PC-9 (cell line): ENCODE results near the gene COL23A1. TPM values are rescaled to one million over a fixed set of nuclear protein-coding genes. Genes with fewer than 3 reads are reported as not detected.

Experiments
- BruUV-seq: library from RNA; stranded (reverse); fragments of 400-500 nt; replicated peaks from 2 replicates; lab custom pipeline; 2021; lab: Mats Ljungman, UMichigan
- CTCF ChIA-PET: fragments of 300-600 bp; sonication (Branson Sonifier 250); formaldehyde crosslinking; loops from one replicate; lab custom pipeline; 2022; ENCODE audit warnings: antibody characterized with exemption; lab: Charles Lee
- POLR2A ChIA-PET: fragments of 300-600 bp; sonication (Branson Sonifier 250); formaldehyde crosslinking; loops from one replicate; lab custom pipeline; 2022; ENCODE audit warnings: antibody characterized with exemption; ENCODE audit not compliant: unreplicated experiment; lab: Charles Lee
- DNase-seq, 2 experiments: peaks; one replicate each; pipeline versions ENCODE4 v3.0.0 to v3.0.0-alpha.2; 2015 to 2022; ENCODE audit warnings: mixed read lengths in 1 of 2
- H2AFZ ChIP-seq: fragments of 200-600 bp; sonication (generic); 2 replicates; pipeline ENCODE4 v1.8.1; 2017; ENCODE audit warnings: antibody characterized with exemption
- H3F3A ChIP-seq: fragments of 200-600 bp; sonication (generic); 2 replicates; pipeline ENCODE4 v1.8.1; 2017; ENCODE audit warnings: antibody characterized with exemption, mild to moderate bottlenecking, low read depth; ENCODE audit not compliant: insufficient read depth
- H3K27ac ChIP-seq: fragments of 200-600 bp; sonication (generic); 2 replicates; pipeline ENCODE4 v1.6.1; 2016; ENCODE audit warnings: mixed run types
- H3K27me3 ChIP-seq: fragments of 200-600 bp; sonication (generic); 2 replicates; pipeline ENCODE4 v1.6.1; 2016; ENCODE audit warnings: low read depth, mixed run types; ENCODE audit not compliant: insufficient read depth
- H3K36me3 ChIP-seq: fragments of 200-600 bp; sonication (generic); 2 replicates; pipeline ENCODE4 v1.6.1; 2016; ENCODE audit warnings: low read depth, mixed run types
- H3K4me1 ChIP-seq: fragments of 200-600 bp; sonication (generic); replicated peaks from 2 replicates; pipeline ENCODE4 v1.6.1; 2016; ENCODE audit warnings: mixed run types; ENCODE audit not compliant: insufficient read depth
- H3K4me2 ChIP-seq: fragments of 200-600 bp; sonication (generic); 2 replicates; pipeline ENCODE4 v1.6.1; 2017; ENCODE audit warnings: mixed run types
- H3K4me3 ChIP-seq: fragments of 200-600 bp; sonication (generic); 2 replicates; pipeline ENCODE4 v1.6.1; 2016; ENCODE audit warnings: mixed run types
- H3K79me2 ChIP-seq: fragments of 200-600 bp; sonication (generic); 2 replicates; pipeline ENCODE4 v1.6.1; 2017; ENCODE audit warnings: low read depth, mixed run types
- H3K9me2 ChIP-seq: fragments of 200-600 bp; sonication (generic); 2 replicates; pipeline ENCODE4 v1.8.1; 2017; ENCODE audit warnings: mild to moderate bottlenecking; ENCODE audit not compliant: insufficient read depth
- H3K9me3 ChIP-seq: fragments of 200-600 bp; sonication (generic); 2 replicates; pipeline ENCODE4 v1.8.1; 2016; ENCODE audit warnings: low read depth; ENCODE audit not compliant: insufficient read depth
- H4K20me1 ChIP-seq: fragments of 200-600 bp; sonication (generic); 2 replicates; pipeline ENCODE4 v1.8.1; 2017; ENCODE audit not compliant: insufficient read depth
- CTCF ChIP-seq: fragments of 200-600 bp; sonication (generic); conservative IDR thresholded peaks from 2 replicates; pipeline ENCODE4 v1.6.1; 2017; ENCODE audit warnings: mixed run types, antibody characterized with exemption, mild to moderate bottlenecking, moderate library complexity
- EZH2 ChIP-seq: fragments of 200-600 bp; sonication (generic); IDR thresholded peaks from 2 replicates; pipeline ENCODE4 v1.8.0; 2017; ENCODE audit warnings: antibody characterized with exemption, low read depth
- intact Hi-C: fragments of 100-400 bp; cut with micrococcal nuclease; formaldehyde crosslinking; loops from one replicate; pipeline ENCODE4 v1.10.0; 2022; ENCODE audit not compliant: unreplicated experiment
- total RNA-seq: library from RNA; stranded (reverse); gene quantifications from 2 replicates; pipeline ENCODE4 v1.2.3, GENCODE V29; 2021

Gene COL23A1
- total RNA-seq, 1 experiment from 2014 or later = not detected

DNA sequence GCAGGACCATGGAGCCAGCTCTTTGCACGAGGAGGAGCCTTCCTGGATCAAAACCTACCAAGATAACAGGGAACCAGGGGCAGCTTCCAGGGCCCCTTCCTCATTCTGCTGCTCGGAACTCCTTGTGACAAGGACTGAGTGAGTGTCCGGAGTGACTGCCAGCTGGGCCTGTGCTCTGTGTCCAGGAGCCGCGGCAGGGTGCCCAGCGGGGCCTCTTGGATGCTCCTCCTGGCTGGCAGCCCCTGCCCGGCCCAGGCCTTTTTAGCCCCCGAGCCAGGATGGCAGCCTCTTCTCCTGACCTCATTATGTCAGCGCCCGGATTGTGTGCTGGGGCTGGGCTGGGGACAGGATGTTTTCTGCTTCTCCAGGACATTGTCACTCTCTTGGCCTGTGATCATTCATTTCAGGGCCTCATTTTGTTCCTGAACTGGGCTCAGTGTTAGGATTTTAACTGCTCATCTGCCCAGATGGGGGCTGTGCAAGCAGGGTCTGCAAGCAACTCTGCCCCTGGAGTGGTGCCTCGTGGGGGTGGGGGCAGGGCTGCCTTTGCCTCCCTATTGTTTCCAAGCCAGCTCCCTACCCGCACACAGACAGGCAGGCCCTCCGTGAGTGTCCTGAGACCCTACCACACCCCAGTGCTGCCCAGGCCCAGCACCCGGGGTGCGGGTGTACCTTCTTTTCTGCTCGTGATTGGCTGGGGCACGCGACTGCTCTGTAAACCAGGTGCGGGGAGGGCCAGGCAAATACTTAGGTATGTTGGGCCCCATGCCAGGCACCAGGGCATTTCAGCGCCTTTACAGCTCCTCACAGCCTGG lies 161.6 kb downstream of the COL23A1 start:
- DNase-seq = no peak
- no peaks in the 10 kb centered on the region for H3K4me1 ChIP-seq
- ChIA-PET POLR2A (no interaction called here), CTCF (no interaction called here)
- H3F3A ChIP-seq = no peaks in the 10 kb centered on the region
- intact Hi-C loops = no loop called here
- no peak overlapping the region for H3K4me2 ChIP-seq
- BruUV-seq = no TSS peak
- no peaks in the 10 kb centered on the region for H3K79me2 ChIP-seq
- H3K9me2 ChIP-seq = no peaks in the 10 kb centered on the region
- no peaks in the 10 kb centered on the region for H3K36me3 ChIP-seq
- TF ChIP-seq EZH2 (no peak), CTCF (no peak)
- no peak overlapping the region for H2AFZ ChIP-seq
- H3K4me3 ChIP-seq = no peak overlapping the region
- H3K27me3 ChIP-seq = peaks cover 93% of the 10 kb centered on the region
- no peaks in the 10 kb centered on the region for H3K9me3 ChIP-seq
- H3K27ac ChIP-seq = no peak overlapping the region
- no peaks in the 10 kb centered on the region for H4K20me1 ChIP-seq

DNA sequence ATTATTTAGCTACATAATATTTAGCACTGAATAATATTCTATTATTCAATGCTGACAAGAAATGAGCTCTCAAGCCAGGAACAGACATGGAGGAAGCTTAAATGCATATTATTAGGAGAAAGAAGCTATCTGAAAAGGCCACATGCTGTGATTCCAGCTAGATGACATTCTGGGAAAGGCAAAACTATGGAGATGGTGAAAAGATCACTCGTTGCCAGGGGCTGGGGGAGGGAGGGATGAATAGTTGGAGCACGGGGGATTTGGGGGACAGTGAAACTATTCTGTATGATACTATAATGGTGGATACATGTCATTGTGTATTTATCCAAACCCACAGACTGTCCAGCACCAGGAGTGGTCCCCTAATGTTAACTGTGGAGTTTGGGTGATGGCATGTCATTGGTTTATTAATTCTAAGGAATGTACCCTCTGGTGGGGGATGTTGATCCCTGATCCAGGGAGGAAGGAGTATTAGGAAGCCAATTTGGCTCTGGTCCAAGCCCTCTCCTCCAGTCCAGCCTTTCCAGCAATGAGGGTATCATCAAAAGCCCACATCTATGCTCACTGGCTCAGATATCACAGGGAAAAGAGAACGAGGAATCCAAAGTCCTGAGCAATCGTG lies 162.5 kb downstream of the COL23A1 start:
- Histone ChIP-seq H2AFZ (no peak overlapping the region), H3K36me3 (no peaks in the 10 kb centered on the region), H3K9me3 (no peaks in the 10 kb centered on the region), H3K27ac (no peak overlapping the region), H3K27me3 (peaks cover 92% of the 10 kb centered on the region), H3K79me2 (no peaks in the 10 kb centered on the region), H4K20me1 (no peaks in the 10 kb centered on the region), H3K4me1 (no peaks in the 10 kb centered on the region), H3F3A (no peaks in the 10 kb centered on the region), H3K4me2 (no peak overlapping the region), H3K9me2 (no peaks in the 10 kb centered on the region), H3K4me3 (no peak overlapping the region)
- BruUV-seq = no TSS peak
- intact Hi-C loops = no loop called here
- TF ChIP-seq CTCF (no peak), EZH2 (no peak)
- no peak for DNase-seq
- ChIA-PET POLR2A (no interaction called here), CTCF (no interaction called here)

GRCh38 chr5:178426326-178427130 lies 163.7 kb downstream of the COL23A1 start:
- Histone ChIP-seq H4K20me1 (no peaks in the 10 kb centered on the region), H3K36me3 (no peaks in the 10 kb centered on the region), H3K79me2 (no peaks in the 10 kb centered on the region), H3K9me2 (no peaks in the 10 kb centered on the region), H3K27me3 (peaks cover 90% of the 10 kb centered on the region), H3K4me2 (no peak overlapping the region), H2AFZ (no peak overlapping the region), H3K27ac (no peak overlapping the region), H3K4me3 (no peak overlapping the region), H3K4me1 (no peaks in the 10 kb centered on the region), H3K9me3 (no peaks in the 10 kb centered on the region), H3F3A (no peaks in the 10 kb centered on the region)
- DNase-seq = no peak
- CTCF ChIA-PET = no interaction called here
- POLR2A ChIA-PET = no interaction called here
- no peak for TF ChIP-seq EZH2
- TF ChIP-seq CTCF = no peak
- no TSS peak for BruUV-seq
- intact Hi-C loops = no loop called here
